ENCODE results near the gene EHF.

GRCh38 chr11:34625576-34625975 lies 4.7 kb downstream of the EHF start:
- TF ChIP-seq CTCF (IDR thresholded peaks at IDR 0.05) (no peak), POLR2A (IDR thresholded peaks at IDR 0.05) (no peak)
